IPS-11a (cell line): ENCODE results near the gene TOGARAM1.

Experiments used
- H3K4me3 ChIP-seq: one replicate; pipeline ENCODE4 v1.5.1; 2013; ENCODE audit warnings: low read depth, low read length, control low read depth

The TOGARAM1 gene

DNA sequence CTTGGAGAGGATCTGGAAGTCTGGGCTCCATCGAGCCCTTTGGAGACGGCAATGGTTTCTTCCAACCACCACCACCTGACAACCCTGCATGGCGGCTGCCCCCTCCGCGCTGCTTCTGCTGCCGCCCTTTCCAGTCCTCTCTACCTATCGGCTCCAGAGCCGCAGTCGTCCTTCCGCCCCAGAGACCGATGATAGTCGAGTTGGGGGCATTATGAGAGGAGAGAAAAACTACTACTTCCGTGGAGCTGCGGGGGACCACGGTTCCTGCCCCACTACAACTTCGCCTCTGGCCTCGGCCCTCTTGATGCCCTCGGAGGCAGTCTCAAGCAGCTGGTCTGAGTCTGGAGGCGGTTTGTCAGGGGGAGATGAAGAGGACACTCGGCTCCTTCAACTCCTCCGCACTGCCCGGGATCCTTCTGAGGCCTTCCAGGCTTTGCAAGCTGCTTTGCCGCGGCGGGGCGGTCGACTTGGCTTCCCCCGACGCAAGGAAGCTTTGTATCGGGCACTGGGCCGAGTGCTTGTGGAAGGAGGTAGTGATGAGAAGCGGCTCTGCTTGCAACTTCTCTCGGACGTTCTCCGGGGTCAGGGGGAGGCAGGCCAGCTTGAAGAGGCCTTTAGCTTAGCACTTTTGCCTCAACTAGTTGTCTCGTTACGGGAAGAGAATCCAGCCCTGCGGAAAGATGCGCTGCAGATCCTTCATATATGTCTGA is 499 bp downstream of the TOGARAM1 start:
- H3K4me3 ChIP-seq = peak overlapping the region; percentile 88

DNA sequence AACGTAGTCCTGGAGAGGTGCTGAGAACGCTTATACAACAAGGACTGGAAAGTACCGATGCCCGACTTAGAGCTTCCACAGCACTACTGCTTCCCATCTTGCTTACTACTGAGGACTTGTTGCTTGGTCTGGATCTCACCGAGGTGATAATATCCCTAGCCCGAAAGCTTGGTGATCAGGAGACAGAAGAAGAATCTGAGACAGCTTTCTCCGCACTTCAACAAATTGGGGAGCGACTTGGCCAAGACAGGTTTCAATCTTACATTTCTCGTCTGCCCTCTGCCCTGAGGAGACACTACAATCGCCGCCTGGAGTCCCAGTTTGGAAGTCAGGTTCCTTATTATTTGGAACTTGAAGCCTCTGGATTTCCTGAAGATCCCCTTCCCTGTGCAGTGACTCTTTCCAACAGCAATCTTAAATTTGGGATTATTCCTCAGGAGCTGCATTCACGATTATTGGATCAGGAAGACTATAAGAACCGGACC is 1.1 kb downstream of the TOGARAM1 start:
- peak overlapping the region; percentile 88 for H3K4me3 ChIP-seq

GRCh38 chr14:44963775-44964380 is 1.9 kb downstream of the TOGARAM1 start:
- H3K4me3 ChIP-seq = peak overlapping the region; percentile 88

DNA sequence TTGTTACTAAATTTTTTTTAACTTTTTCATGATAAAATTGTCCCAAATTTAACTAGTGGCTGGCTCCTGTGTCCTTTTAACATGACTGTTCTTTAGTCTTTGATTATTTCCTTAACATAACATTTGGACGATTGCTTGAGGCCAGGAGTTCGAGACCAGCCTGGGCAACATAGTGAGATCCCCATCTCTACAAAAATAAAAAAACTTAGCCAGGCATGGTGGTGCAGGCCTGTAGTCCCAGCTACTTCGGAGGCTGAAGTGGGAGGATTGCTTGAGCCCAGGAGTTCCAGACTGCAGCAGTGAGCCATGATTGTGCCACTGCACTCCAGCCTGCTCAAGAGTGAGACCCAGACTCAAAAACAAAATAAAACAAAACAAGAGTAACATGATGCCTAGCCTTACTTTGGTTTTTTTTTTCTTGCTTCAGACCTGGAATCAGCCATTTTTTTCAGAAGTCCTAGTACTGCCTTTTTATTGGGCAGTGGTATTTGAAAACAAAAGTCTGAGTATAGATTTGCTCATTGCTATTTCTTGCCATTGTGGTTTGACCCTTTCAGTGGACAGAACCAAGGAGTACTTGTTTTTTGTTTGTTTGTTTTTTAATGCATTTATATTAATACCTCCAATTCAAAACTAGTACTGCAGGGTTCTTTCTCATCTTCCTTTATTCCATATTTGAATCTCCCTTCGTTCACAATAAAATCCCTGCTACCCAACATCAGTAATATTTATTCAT is 4.8 kb downstream of the TOGARAM1 start:
- no peak overlapping the region for H3K4me3 ChIP-seq

- H3K4me3 ChIP-seq = no peak overlapping the region
Observed at GRCh38 chr14:44968714-44969113, 6.7 kb downstream of the TOGARAM1 start.

- H3K4me3 ChIP-seq = no peak overlapping the region
Observed at GRCh38 chr14:44970907-44971306, 8.9 kb downstream of the TOGARAM1 start.

DNA sequence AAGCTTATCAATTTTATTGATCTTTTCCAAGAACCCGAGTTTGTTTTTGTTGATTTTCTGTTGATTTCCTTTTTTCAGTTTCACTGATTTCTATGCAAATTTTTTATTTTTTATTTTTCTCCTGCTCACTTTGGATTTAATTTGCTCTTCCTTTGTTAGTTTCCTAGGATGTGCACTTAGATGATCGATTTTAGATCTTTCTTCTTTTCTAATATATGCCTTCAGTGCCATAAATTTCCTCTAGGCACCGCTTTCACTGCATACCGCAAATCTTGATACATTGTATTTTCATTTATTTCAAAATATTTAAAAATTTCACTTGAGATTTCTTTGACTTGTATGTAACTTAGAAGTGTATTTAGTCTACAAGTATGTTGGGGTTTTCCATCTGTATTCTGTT is 9.5 kb downstream of the TOGARAM1 start:
- no peak overlapping the region for H3K4me3 ChIP-seq

- H3K4me3 ChIP-seq = no peak overlapping the region
Observed at GRCh38 chr14:44979273-44979672, 17.3 kb downstream of the TOGARAM1 start.

- H3K4me3 ChIP-seq = no peak overlapping the region
Observed at GRCh38 chr14:44979740-44980356, 17.9 kb downstream of the TOGARAM1 start.

DNA sequence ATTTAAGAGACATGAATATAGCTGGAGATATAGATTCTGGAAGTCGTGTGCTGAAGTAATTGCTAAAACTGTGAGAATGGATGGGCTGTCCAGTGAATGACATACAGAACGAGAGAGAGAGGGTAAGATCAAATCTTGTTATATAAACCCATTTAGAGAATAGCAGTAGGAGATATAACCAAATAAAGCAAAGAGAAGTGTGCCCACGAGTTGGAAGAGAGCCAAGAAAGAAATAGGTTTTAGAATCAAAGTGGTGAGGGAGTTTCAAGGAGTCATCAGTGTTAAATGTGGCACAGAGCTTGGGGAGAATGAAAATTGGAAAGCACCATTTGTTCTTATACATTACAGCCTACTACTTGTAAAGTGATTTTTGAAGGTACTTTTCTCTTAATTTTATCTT is 19.2 kb downstream of the TOGARAM1 start:
- H3K4me3 ChIP-seq = no peak overlapping the region

DNA sequence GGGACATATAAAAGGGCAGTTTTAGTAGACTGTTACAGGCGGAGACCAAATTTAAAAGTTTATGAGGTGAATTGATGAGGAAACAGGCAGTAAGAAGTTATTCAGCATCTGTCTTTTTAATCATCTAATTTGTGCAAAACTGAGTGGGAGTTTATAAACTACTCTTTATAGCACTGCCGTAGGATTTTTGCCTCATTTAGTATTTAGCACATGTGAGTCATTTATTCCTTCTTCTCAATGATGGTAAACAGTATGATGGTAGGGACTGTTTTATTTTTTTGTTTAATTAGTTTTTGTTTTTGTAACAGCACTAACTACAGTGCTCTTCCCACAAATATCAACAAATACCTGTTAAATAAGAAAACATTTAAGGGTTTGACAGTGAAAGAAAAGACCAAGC is 20.6 kb downstream of the TOGARAM1 start:
- no peak overlapping the region for H3K4me3 ChIP-seq

- no peak overlapping the region for H3K4me3 ChIP-seq
Observed at GRCh38 chr14:44988694-44989093, 26.7 kb downstream of the TOGARAM1 start.

GRCh38 chr14:44989497-44990440 is 27.8 kb downstream of the TOGARAM1 start:
- H3K4me3 ChIP-seq = no peak overlapping the region

DNA sequence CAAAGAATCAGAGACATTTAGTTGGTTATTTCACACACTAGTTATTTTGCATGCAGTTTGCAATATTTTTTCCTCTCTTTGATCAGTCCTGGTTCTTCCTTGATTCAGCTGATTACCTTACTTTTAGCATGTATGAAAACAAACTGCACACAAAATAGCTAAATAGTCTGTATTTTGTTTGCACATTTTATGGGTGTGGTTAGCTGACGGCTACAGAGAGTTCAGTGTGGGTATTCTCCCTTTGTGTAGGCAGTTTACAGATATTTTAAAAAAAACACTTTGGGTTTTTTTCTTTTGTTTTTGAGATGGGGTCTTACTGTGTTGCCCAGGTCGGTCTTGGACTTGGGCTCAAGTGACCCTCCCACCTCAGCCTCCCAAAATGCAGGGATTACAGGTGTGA is 28.5 kb downstream of the TOGARAM1 start:
- no peak overlapping the region for H3K4me3 ChIP-seq

GRCh38 chr14:44995196-44995595 is 33.2 kb downstream of the TOGARAM1 start:
- H3K4me3 ChIP-seq = no peak overlapping the region

DNA sequence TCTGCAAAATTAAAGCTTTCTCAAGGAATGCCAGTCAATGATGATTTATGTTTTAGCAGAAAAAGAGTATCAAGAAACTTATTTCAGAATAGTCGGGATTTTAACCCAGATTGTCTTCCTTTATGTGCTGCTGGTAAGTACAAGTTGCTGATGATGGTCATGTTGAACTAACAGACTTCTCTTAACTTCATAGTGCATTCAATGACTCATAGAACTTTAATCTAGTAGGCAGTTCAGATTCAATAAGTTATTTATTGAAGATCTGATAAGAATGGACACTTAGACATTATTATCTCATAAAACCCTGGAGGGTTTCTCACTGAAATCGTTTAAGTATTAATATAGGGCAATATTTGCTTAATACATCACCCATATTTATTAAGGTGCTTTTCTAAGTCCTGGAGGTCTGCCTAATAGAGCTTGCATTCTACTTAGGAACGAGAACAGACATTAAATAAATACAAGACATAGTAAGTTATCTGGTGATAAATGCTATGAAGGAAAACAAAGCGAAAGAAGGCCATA is 33.8 kb downstream of the TOGARAM1 start:
- no peak overlapping the region for H3K4me3 ChIP-seq

GRCh38 chr14:45003924-45004323 is 41.9 kb downstream of the TOGARAM1 start:
- no peak overlapping the region for H3K4me3 ChIP-seq

DNA sequence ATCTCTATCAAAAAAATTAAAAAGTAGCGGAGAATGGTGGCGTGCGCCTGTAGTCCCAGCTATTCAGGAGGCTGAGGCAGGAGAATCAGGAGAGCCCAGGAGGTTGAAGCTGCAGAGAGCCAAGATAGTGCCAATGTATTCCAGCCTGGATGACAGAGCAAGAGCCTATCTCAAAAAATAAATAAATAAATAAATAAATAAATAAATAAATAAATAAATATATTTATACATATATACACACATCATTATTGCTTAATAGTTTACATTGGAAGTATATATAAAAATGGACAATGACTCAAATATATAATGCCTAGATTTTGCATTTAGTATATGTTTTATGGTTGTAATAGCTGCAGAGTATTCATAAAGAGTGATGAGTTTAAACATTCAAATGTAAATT is 53.1 kb downstream of the TOGARAM1 start:
- no peak overlapping the region for H3K4me3 ChIP-seq

- no peak overlapping the region for H3K4me3 ChIP-seq
Observed at GRCh38 chr14:45028107-45028626, 66.2 kb downstream of the TOGARAM1 start.

GRCh38 chr14:45034730-45035129 is 72.7 kb downstream of the TOGARAM1 start:
- H3K4me3 ChIP-seq = no peak overlapping the region
